HEK293 (cell line): ENCODE measurements around the gene ACKR4.

Experiments used
- CTCF ChIA-PET: fragments of 350-600 bp; formaldehyde crosslinking; extraction: SDS; loops from one replicate; lab custom pipeline; 2021; ENCODE audit warnings: antibody characterized with exemption; lab: Yijun Ruan, JAX
- POLR2A ChIA-PET: fragments of 300-600 bp; formaldehyde crosslinking; extraction: SDS; loops from one replicate; lab custom pipeline; 2020; ENCODE audit warnings: antibody characterized with exemption, inconsistent platforms; lab: Yijun Ruan, JAX
- H3K27ac ChIP-seq: fragments of 200-500 bp; sonication (Bioruptor generic); 2 replicates; pipeline ENCODE4 v1.5.1; 2014; ENCODE audit warnings: low read depth, low read length, control low read depth, inconsistent platforms; ENCODE audit errors: extremely low read depth
- H3K36me3 ChIP-seq, 2 experiments: fragments of 200-500 bp in 1 of 2; sonication (Bioruptor generic) in 1 of 2; 1 replicate in 1 of 2; 2 replicates in 1 of 2; pipeline ENCODE4 v1.5.1; 2014 to 2017; ENCODE audit warnings: inconsistent platforms in 2 of 2, low read length in 2 of 2; ENCODE audit not compliant: control insufficient read depth in 2 of 2, insufficient read depth in 1 of 2
- H3K4me1 ChIP-seq: fragments of 200-500 bp; sonication (Bioruptor generic); 2 replicates; pipeline ENCODE4 v1.5.1; 2014; ENCODE audit warnings: mild to moderate bottlenecking, low read length, inconsistent platforms; ENCODE audit not compliant: control insufficient read depth, insufficient read depth
- H3K4me3 ChIP-seq: 2 replicates; pipeline ENCODE4 v1.5.1; 2011; ENCODE audit warnings: low read depth, mild to moderate bottlenecking, control low read depth, low read length, moderate library complexity
- H3K9me3 ChIP-seq: fragments of 200-500 bp; sonication (Bioruptor generic); 2 replicates; pipeline ENCODE4 v1.5.1; 2014; ENCODE audit warnings: low read depth, low read length, inconsistent platforms; ENCODE audit not compliant: control insufficient read depth, insufficient read depth
- EGR2 ChIP-seq: fragments of 450-650 bp; formaldehyde crosslinking; IDR thresholded peaks from 2 replicates; pipeline ENCODE4 v1.5.1; 2016; ENCODE audit warnings: low read depth, missing biosample characterization, missing genetic modification characterization
- SP2 ChIP-seq: fragments of 450-650 bp; formaldehyde crosslinking; IDR thresholded peaks from 2 replicates; pipeline ENCODE4 v1.5.1; 2016; ENCODE audit warnings: missing biosample characterization, missing genetic modification characterization
- TRIM28 ChIP-seq: IDR thresholded peaks from 2 replicates; pipeline ENCODE4 v1.6.1; 2011; ENCODE audit warnings: low read length, control low read depth, borderline replicate concordance
- ZBTB7A ChIP-seq: fragments of 450-650 bp; formaldehyde crosslinking; IDR thresholded peaks from 2 replicates; pipeline ENCODE4 v1.5.1; 2016; ENCODE audit warnings: low read depth, missing biosample characterization, missing genetic modification characterization
- ZNF114 ChIP-seq: fragments of 450-650 bp; formaldehyde crosslinking; IDR thresholded peaks from 2 replicates; pipeline ENCODE4 v1.5.0; 2017; ENCODE audit warnings: missing biosample characterization, missing genetic modification characterization
- ZNF324 ChIP-seq: fragments of 450-650 bp; formaldehyde crosslinking; IDR thresholded peaks from 2 replicates; pipeline ENCODE4 v1.5.1; 2016; ENCODE audit warnings: missing biosample characterization, missing genetic modification characterization
- ZNF391 ChIP-seq: fragments of 450-650 bp; formaldehyde crosslinking; IDR thresholded peaks from 2 replicates; pipeline ENCODE4 v1.5.1; 2016; ENCODE audit warnings: low read depth, missing biosample characterization, missing genetic modification characterization, borderline replicate concordance
- ZNF404 ChIP-seq: fragments of 450-650 bp; formaldehyde crosslinking; IDR thresholded peaks from 2 replicates; pipeline ENCODE4 v1.5.1; 2017; ENCODE audit warnings: missing biosample characterization, missing genetic modification characterization
- ZNF416 ChIP-seq: fragments of 450-650 bp; formaldehyde crosslinking; IDR thresholded peaks from 2 replicates; pipeline ENCODE4 v1.5.1; 2016; ENCODE audit warnings: missing biosample characterization, missing genetic modification characterization
- ZNF596 ChIP-seq: fragments of 450-650 bp; IDR thresholded peaks from 2 replicates; pipeline ENCODE4 v1.5.0; 2018; ENCODE audit warnings: missing biosample characterization, mild to moderate bottlenecking, missing genetic modification characterization, moderate library complexity
- ZNF776 ChIP-seq: fragments of 450-650 bp; formaldehyde crosslinking; IDR thresholded peaks from 2 replicates; pipeline ENCODE4 v1.5.0; 2017; ENCODE audit warnings: missing biosample characterization, missing genetic modification characterization, borderline replicate concordance
- ZSCAN16 ChIP-seq: fragments of 450-650 bp; formaldehyde crosslinking; IDR thresholded peaks from 2 replicates; pipeline ENCODE4 v1.5.1; 2016; ENCODE audit warnings: missing biosample characterization, missing genetic modification characterization
- TF ChIP-seq, protein P1 (sequence below): fragments of 450-650 bp; formaldehyde crosslinking; IDR thresholded peaks from 2 replicates; pipeline ENCODE4 v1.5.1; 2017; ENCODE audit warnings: missing biosample characterization, missing genetic modification characterization
- TF ChIP-seq, protein P2 (sequence below): fragments of 450-650 bp; formaldehyde crosslinking; IDR thresholded peaks from 2 replicates; pipeline ENCODE4 v1.5.1; 2016; ENCODE audit warnings: missing biosample characterization, missing genetic modification characterization
- TF ChIP-seq, protein P3 (sequence below): fragments of 450-650 bp; formaldehyde crosslinking; IDR thresholded peaks from 2 replicates; pipeline ENCODE4 v1.5.1; 2016; ENCODE audit warnings: missing biosample characterization, missing genetic modification characterization, borderline replicate concordance
- TF ChIP-seq, protein P4 (sequence below): fragments of 450-650 bp; formaldehyde crosslinking; IDR thresholded peaks from 2 replicates; pipeline ENCODE4 v1.5.1; 2016; ENCODE audit warnings: missing biosample characterization, missing genetic modification characterization
- TF ChIP-seq, protein P5 (sequence below): fragments of 450-650 bp; formaldehyde crosslinking; IDR thresholded peaks from 2 replicates; pipeline ENCODE4 v1.5.1; 2017; ENCODE audit warnings: missing biosample characterization, missing genetic modification characterization
- TF ChIP-seq, protein P6 (sequence below): fragments of 450-650 bp; formaldehyde crosslinking; IDR thresholded peaks from 2 replicates; pipeline ENCODE4 v1.5.1; 2016; ENCODE audit warnings: missing biosample characterization, missing genetic modification characterization

ACKR4 gene

DNA sequence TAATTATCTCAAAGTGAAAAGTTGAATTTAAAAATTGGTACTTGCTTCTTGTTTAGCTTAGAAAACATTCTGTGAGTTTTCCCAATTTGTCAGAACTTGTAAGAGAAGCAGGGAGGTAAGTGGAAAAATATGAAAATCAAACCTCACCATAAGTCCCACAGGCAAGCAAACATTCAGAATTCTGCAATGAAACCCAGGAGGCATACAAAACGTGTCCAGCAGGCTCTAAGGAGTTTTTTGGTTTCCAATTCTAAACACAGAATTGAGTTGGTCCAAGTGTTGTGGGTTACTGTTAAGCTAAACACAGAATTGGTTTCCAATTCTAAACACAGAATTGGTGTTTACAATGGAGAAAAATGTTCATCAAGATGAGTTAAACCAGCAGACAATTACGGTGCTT, 27.1 kb upstream of the ACKR4 start:
- Histone ChIP-seq H3K27ac (no peak overlapping the region), H3K4me3 (no peak overlapping the region), H3K36me3 (peaks cover 0 to 4% of the 10 kb centered on the region in 2 experiments; a peak in 1 of 3 replicates), H3K4me1 (no peaks in the 10 kb centered on the region), H3K9me3 (no peaks in the 10 kb centered on the region)
- CTCF ChIA-PET: no interaction called here
- no peak for TF ChIP-seq ZSCAN16 (tag by site-specific recombination)
- TF ChIP-seq, protein P1, sequence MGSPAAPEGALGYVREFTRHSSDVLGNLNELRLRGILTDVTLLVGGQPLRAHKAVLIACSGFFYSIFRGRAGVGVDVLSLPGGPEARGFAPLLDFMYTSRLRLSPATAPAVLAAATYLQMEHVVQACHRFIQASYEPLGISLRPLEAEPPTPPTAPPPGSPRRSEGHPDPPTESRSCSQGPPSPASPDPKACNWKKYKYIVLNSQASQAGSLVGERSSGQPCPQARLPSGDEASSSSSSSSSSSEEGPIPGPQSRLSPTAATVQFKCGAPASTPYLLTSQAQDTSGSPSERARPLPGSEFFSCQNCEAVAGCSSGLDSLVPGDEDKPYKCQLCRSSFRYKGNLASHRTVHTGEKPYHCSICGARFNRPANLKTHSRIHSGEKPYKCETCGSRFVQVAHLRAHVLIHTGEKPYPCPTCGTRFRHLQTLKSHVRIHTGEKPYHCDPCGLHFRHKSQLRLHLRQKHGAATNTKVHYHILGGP: no peak
- TF ChIP-seq, protein P2, sequence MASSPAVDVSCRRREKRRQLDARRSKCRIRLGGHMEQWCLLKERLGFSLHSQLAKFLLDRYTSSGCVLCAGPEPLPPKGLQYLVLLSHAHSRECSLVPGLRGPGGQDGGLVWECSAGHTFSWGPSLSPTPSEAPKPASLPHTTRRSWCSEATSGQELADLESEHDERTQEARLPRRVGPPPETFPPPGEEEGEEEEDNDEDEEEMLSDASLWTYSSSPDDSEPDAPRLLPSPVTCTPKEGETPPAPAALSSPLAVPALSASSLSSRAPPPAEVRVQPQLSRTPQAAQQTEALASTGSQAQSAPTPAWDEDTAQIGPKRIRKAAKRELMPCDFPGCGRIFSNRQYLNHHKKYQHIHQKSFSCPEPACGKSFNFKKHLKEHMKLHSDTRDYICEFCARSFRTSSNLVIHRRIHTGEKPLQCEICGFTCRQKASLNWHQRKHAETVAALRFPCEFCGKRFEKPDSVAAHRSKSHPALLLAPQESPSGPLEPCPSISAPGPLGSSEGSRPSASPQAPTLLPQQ: no peak
- TF ChIP-seq ZBTB7A: no peak
- no peak for TF ChIP-seq ZNF324
- no peak for TF ChIP-seq ZNF416 (tag by site-specific recombination)
- no peak for TF ChIP-seq ZNF391 (tag by site-specific recombination)
- TF ChIP-seq ZNF114 (tag by site-specific recombination): no peak
- TF ChIP-seq, protein P3, sequence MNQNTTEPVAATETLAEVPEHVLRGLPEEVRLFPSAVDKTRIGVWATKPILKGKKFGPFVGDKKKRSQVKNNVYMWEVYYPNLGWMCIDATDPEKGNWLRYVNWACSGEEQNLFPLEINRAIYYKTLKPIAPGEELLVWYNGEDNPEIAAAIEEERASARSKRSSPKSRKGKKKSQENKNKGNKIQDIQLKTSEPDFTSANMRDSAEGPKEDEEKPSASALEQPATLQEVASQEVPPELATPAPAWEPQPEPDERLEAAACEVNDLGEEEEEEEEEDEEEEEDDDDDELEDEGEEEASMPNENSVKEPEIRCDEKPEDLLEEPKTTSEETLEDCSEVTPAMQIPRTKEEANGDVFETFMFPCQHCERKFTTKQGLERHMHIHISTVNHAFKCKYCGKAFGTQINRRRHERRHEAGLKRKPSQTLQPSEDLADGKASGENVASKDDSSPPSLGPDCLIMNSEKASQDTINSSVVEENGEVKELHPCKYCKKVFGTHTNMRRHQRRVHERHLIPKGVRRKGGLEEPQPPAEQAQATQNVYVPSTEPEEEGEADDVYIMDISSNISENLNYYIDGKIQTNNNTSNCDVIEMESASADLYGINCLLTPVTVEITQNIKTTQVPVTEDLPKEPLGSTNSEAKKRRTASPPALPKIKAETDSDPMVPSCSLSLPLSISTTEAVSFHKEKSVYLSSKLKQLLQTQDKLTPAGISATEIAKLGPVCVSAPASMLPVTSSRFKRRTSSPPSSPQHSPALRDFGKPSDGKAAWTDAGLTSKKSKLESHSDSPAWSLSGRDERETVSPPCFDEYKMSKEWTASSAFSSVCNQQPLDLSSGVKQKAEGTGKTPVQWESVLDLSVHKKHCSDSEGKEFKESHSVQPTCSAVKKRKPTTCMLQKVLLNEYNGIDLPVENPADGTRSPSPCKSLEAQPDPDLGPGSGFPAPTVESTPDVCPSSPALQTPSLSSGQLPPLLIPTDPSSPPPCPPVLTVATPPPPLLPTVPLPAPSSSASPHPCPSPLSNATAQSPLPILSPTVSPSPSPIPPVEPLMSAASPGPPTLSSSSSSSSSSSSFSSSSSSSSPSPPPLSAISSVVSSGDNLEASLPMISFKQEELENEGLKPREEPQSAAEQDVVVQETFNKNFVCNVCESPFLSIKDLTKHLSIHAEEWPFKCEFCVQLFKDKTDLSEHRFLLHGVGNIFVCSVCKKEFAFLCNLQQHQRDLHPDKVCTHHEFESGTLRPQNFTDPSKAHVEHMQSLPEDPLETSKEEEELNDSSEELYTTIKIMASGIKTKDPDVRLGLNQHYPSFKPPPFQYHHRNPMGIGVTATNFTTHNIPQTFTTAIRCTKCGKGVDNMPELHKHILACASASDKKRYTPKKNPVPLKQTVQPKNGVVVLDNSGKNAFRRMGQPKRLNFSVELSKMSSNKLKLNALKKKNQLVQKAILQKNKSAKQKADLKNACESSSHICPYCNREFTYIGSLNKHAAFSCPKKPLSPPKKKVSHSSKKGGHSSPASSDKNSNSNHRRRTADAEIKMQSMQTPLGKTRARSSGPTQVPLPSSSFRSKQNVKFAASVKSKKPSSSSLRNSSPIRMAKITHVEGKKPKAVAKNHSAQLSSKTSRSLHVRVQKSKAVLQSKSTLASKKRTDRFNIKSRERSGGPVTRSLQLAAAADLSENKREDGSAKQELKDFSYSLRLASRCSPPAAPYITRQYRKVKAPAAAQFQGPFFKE (tag by site-specific recombination): no peak
- TF ChIP-seq ZNF776 (tag by site-specific recombination): no peak
- no peak for TF ChIP-seq EGR2
- no peak for TF ChIP-seq ZNF596 (tag by site-specific recombination)
- POLR2A ChIA-PET: no interaction called here

DNA sequence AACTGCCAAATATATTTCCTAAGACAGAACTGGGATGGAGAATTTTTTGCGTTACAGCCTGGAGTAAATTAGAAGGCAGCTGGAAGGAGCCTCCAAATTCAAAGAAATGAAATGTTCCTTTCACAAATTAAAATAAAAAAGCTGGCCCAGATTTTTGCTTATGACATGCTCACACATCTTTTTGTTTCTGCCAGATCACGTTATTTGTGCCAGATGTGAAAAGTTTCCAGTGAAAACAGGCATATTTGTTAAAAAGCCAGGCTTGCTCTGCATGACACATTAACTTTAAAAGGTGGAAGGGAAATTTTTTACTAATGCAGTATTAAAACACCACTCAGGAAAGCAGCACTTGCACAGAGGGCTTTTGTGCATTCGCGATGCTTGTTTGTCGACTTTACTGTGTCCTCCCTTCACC, 23.3 kb upstream of the ACKR4 start:
- no peak overlapping the region for H3K4me3 ChIP-seq
- H3K4me1 ChIP-seq: no peaks in the 10 kb centered on the region
- ChIA-PET CTCF (no interaction called here), POLR2A (no interaction called here)
- no peaks in the 10 kb centered on the region for H3K9me3 ChIP-seq
- H3K36me3 ChIP-seq: peaks cover 0 to 37% of the 10 kb centered on the region in 2 experiments; a peak in 1 of 3 replicates
- TF ChIP-seq SP2 (tag by site-specific recombination) (no peak), ZNF404 (tag by site-specific recombination) (no peak), TRIM28 (no peak)
- TF ChIP-seq, protein P4, sequence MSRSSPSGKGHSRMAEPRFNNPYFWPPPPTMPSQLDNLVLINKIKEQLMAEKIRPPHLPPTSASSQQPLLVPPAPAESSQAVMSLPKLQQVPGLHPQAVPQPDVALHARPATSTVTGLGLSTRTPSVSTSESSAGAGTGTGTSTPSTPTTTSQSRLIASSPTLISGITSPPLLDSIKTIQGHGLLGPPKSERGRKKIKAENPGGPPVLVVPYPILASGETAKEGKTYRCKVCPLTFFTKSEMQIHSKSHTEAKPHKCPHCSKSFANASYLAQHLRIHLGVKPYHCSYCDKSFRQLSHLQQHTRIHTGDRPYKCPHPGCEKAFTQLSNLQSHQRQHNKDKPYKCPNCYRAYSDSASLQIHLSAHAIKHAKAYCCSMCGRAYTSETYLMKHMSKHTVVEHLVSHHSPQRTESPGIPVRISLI (tag by site-specific recombination): no peak
- TF ChIP-seq, protein P5, sequence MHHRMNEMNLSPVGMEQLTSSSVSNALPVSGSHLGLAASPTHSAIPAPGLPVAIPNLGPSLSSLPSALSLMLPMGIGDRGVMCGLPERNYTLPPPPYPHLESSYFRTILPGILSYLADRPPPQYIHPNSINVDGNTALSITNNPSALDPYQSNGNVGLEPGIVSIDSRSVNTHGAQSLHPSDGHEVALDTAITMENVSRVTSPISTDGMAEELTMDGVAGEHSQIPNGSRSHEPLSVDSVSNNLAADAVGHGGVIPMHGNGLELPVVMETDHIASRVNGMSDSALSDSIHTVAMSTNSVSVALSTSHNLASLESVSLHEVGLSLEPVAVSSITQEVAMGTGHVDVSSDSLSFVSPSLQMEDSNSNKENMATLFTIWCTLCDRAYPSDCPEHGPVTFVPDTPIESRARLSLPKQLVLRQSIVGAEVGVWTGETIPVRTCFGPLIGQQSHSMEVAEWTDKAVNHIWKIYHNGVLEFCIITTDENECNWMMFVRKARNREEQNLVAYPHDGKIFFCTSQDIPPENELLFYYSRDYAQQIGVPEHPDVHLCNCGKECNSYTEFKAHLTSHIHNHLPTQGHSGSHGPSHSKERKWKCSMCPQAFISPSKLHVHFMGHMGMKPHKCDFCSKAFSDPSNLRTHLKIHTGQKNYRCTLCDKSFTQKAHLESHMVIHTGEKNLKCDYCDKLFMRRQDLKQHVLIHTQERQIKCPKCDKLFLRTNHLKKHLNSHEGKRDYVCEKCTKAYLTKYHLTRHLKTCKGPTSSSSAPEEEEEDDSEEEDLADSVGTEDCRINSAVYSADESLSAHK (tag by site-specific recombination): no peak
- TF ChIP-seq, protein P6, sequence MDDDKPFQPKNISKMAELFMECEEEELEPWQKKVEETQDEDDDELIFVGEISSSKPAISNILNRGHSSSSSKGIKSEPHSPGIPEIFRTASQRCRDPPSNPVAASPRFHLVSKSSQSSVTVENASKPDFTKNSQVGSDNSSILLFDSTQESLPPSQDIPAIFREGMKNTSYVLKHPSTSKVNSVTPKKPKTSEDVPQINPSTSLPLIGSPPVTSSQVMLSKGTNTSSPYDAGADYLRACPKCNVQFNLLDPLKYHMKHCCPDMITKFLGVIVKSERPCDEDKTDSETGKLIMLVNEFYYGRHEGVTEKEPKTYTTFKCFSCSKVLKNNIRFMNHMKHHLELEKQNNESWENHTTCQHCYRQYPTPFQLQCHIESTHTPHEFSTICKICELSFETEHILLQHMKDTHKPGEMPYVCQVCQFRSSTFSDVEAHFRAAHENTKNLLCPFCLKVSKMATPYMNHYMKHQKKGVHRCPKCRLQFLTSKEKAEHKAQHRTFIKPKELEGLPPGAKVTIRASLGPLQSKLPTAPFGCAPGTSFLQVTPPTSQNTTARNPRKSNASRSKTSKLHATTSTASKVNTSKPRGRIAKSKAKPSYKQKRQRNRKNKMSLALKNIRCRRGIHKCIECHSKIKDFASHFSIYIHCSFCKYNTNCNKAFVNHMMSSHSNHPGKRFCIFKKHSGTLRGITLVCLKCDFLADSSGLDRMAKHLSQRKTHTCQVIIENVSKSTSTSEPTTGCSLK: no peak
- TF ChIP-seq, all 188 proteins: peak for 0
- H3K27ac ChIP-seq: no peak overlapping the region
